GM18505 (cell line): ENCODE data around the gene KIF13A.

Experiments used
- ATAC-seq: cut with Tn5 transposase; IDR thresholded peaks from one replicate; pipeline ENCODE4 v1.9.1; 2021; ENCODE audit not compliant: unreplicated experiment
- POLR2A ChIP-seq: IDR thresholded peaks from 4 replicates; pipeline ENCODE4 v1.6.1; 2011; ENCODE audit warnings: borderline replicate concordance; ENCODE audit not compliant: insufficient read depth, insufficient read length; ENCODE audit errors: extremely low read depth

Gene KIF13A

GRCh38 chr6:17945575-17945974 is 41.9 kb downstream of the KIF13A start:
- ATAC-seq = no peak
- TF ChIP-seq POLR2A = no peak

- ATAC-seq = no peak
- TF ChIP-seq POLR2A = no peak
Measured at GRCh38 chr6:17945111-17945510, 42.3 kb downstream of the KIF13A start.

DNA sequence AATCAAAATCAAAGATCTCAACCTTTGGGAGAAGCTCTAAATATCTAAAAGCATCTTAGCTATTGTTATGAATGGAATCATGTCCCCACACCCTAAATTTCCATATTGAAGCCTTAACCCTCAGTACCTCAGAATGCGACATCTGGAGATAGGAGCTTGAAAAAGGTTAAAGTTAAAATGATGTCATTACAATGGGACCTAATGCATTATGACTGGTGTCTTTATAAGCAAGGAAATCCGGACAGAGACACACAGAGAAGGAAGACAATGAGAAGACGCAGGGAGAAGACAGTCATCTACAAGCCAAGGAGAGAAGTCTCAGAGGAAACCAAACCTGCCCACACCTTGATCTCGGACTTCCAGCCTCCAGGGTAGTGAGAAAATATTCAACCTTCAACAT is 46.1 kb downstream of the KIF13A start:
- no peak for ATAC-seq
- TF ChIP-seq POLR2A = no peak

DNA sequence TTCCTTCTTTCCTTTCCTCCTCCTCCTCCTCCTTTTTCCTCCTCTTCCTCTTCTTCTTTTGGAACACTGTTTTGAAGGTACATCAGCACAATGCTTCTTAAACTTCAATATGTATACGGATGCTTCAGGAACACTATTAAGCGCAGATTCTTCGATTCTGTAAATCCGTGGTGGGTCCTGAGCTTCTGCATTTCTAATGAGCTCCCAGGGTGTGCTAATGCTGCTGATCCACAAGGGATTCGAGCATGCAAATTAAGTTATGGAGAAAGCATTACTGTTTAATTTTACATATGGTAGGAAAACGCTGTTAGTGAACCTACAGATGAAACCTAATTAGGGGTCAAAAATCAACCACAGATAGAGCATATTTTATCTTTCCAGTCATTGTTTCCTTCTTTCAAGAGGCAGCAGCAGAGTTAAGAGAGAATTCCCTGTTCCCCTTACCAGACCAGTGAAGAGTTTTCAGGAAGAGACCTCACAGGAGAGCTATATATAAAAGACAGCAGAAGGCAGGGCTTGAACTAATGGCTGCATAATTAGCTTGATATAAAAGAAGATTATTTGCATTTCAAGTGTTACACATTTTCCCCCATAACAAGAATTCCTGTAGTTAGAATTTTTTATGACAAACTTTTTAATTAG is 47.2 kb downstream of the KIF13A start:
- no peak for ATAC-seq
- TF ChIP-seq POLR2A = no peak

DNA sequence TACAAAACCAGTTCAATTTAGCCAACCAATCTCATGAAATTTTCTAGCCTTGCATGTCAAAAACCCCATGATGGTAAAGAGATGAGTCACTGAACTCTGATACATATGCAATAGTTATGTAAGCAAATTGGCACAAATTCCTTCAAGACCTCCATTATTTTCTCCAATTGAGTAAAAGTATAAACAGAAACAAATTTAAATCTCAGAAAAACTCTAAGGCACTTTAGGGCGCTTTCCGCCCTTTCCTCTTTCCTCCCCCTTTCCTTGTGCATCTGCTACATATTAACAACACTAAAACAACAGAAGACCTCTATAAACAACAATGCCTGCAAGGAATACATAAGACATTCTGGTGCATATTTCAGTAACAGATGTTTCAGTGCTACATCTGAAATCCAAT is 48.5 kb downstream of the KIF13A start:
- TF ChIP-seq POLR2A = no peak
- no peak for ATAC-seq

DNA sequence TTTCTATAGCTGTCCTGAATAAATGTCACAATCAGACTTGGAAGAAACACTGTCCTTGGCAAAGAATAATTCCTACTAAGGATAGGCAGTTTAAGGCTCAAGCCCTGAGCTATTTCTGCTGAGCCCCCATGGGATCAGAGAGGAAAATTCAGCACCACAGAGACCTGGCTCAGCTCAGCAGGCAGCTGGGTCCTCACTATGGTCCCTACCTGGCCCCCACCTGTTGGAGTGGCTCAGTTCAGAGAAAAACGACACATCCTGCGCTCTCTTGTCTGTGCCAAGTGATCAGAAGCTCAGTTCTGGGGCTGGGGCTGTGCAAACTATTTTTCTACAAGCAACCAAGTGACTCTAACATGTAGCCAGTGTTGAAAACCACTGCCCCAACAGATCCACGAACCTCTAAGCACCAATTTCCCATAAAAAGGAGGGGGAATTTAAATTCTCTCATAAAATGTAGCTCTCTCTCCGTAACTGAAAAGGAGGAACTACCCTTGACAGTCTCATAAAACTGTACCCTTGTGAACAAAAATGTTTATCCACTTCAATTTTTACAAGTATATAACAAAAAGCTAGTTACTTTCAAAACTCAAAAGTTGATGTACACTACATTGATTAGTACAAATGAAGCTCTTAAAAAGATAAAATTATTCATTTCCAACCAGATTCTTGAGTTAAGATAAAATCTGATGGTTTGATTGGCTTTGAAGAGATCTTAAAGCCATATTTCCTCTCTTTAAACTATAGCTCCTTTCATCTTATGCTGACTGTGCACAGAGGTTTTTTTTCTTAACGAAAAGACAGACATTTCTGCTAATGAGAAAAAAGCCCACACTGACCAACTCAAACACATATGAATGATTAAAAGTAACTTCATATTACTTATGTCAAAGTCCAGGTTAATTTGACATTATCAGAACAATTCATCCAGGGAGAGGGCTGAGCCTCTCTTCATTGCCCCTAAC is 52.0 kb downstream of the KIF13A start:
- ATAC-seq = no peak
- TF ChIP-seq POLR2A = no peak

DNA sequence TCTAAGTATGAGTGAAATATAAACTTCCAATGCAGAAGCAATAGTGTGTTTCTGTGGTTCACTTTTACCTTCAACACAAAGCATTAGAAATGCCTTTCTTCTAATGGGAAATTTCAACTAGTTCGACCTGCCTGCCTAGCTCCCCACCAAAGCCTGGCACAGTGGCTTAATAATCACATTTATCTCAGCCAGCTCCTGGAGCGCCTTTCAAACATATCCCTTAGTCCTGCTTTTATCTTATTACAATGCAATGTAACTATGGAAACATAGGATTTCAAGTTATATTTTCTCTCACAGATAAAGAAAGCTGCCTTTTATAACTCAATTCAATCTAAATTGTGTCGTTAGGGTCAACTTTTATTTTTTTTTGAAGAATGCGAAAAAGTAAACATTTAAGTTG is 53.7 kb downstream of the KIF13A start:
- no peak for TF ChIP-seq POLR2A
- no peak for ATAC-seq

GRCh38 chr6:17932330-17932852 is 55.0 kb downstream of the KIF13A start:
- no peak for TF ChIP-seq POLR2A
- ATAC-seq = no peak

DNA sequence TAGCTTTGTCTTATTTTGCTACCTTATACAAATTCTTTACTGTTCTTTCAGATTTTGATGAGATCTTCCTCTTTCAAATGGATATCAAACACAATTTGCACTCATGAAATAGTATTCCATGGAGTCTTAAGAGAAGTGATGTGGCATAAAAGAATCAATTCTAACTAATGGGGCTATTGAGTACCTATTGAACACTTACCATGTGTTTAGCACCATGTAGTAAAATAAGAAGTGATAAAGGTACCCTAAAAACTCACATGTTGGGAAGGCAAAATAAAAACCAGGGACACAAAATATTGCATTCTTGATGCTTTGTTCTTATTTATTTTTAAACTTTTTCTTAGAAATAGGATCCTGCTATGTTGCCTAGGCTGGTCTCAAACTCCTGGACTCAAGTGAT is 56.2 kb downstream of the KIF13A start:
- no peak for TF ChIP-seq POLR2A
- no peak for ATAC-seq

DNA sequence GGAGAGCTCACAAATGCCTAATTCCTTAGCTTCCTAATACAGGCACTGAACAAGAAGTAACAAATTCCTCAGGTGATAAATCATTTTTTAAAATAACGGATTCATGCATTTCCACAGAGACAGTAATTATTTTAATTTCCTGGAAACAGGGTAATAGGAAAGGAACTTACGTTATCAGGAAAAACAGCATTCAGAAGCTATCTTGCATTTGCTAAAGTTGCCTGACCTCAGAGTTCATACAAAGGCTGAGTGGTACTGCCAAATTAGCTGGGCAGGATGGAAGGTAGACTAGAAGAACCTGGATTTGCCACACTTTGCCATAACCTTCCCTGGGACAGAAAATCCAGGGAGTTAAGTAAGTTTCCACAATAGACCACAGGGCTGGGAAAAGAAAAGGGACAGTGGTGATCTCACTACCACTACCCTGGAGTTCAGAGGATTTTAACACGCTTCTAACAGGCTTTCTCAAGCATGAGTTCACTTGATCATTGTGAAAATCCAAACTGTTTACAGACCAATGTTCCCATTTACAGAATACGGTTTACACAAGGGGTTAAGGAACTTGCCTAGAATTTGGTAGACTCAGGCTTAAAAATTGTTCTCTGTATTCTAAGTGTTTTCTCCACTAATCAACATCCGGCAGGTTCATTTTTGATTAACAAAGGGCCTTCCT is 57.0 kb downstream of the KIF13A start:
- TF ChIP-seq POLR2A = no peak
- no peak for ATAC-seq

- TF ChIP-seq POLR2A = no peak
- ATAC-seq = no peak
Measured at GRCh38 chr6:17928514-17929430, 58.7 kb downstream of the KIF13A start.

DNA sequence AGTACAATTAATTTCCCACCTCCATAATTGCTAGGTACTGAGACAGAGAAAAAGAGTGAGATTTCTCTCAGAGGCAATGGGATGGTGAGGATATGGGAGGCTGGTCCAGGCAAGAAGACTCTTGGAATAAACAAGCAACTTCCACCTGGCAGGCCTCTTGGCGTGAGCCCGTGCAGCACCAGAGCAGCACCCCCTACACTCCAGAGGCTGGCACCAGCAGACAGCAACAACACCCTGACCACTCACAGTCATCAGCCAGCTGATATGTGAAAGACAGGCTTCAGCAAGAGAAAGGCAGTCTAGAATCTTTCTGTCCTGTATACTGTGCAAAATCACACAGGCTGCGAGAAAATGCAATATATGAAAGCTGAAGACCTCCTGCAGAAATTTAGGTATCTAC is 59.7 kb downstream of the KIF13A start:
- ATAC-seq = no peak
- no peak for TF ChIP-seq POLR2A

DNA sequence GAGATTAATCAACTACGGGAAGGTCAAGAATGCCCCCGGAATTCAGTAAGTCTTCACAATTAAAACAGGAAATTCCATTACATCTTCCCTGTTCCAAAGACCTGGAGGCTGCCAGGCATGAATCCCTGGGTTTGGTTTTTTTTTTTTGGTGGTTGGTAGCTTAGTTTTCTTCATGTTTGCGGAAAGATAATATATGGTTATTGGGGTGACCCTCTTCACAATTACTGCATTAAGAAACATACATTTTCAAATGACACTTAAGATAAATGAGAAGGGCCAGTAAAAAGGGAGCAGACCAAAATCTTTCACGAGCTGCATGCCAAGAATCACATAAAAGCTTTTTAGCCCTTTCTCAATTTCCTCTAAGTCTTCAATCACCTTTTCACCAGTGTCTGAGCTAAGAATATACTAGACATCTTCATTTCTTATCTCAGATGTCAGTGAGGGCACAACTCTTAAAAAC is 64.0 kb downstream of the KIF13A start:
- no peak for ATAC-seq
- no peak for TF ChIP-seq POLR2A

DNA sequence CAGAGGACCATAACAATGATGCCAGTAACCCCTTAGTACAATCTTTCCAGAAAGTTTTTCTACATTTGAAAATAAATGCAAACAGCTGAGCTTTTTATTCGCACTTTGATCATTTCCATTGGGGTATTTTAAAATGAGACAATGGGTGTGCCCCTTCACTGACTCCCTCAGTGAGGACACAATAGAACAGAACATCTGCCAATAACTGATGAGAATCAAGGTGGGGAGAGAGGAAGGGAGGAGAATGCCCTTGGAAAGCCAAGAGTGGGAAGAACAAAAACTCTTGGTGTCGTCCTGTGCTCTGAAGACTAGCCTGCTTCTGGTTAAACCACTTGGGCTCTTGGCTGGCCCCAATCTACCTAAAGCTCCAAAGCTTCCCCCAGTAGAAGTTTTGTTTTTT is 66.0 kb downstream of the KIF13A start:
- TF ChIP-seq POLR2A = no peak
- no peak for ATAC-seq
